Measurements from ENCODE around the gene APBB3.

The APBB3 gene

GRCh38 chr5:140575309-140575708 is 10.9 kb upstream of the APBB3 start:
- no peak for DNase-seq

GRCh38 chr5:140574165-140574564 is 9.8 kb upstream of the APBB3 start:
- no peak for DNase-seq

GRCh38 chr5:140573683-140574082 is 9.3 kb upstream of the APBB3 start:
- DNase-seq = no peak

GRCh38 chr5:140571105-140571504 is 6.7 kb upstream of the APBB3 start:
- DNase-seq = no peak

- no peak for DNase-seq
Measured at GRCh38 chr5:140570488-140570887, 6.1 kb upstream of the APBB3 start.

- DNase-seq = no peak
Measured at GRCh38 chr5:140570058-140570457, 5.7 kb upstream of the APBB3 start.

- DNase-seq = no peak
Measured at GRCh38 chr5:140569197-140569596, 4.8 kb upstream of the APBB3 start.

GRCh38 chr5:140568443-140569063 is 4.2 kb upstream of the APBB3 start:
- no peak for DNase-seq

GRCh38 chr5:140567871-140568270 is 3.5 kb upstream of the APBB3 start:
- no peak for DNase-seq

GRCh38 chr5:140567136-140567818 is 2.9 kb upstream of the APBB3 start:
- DNase-seq = no peak

GRCh38 chr5:140566665-140567064 is 2.3 kb upstream of the APBB3 start:
- DNase-seq = no peak

GRCh38 chr5:140565780-140566095 is 1.3 kb upstream of the APBB3 start:
- DNase-seq = no peak

GRCh38 chr5:140565024-140565779 is 804 bp upstream of the APBB3 start:
- DNase-seq = peak; percentile 15

GRCh38 chr5:140563596-140563995 is 802 bp downstream of the APBB3 start:
- no peak for DNase-seq

- DNase-seq = no peak
Measured at GRCh38 chr5:140561753-140562523, 2.5 kb downstream of the APBB3 start.

GRCh38 chr5:140560227-140560626 is 4.2 kb downstream of the APBB3 start:
- no peak for DNase-seq

GRCh38 chr5:140558542-140558941 is 5.9 kb downstream of the APBB3 start:
- DNase-seq = no peak

- no peak for DNase-seq
Measured at GRCh38 chr5:140557965-140558364, 6.4 kb downstream of the APBB3 start.

- DNase-seq = peak; percentile 87
Measured at GRCh38 chr5:140557136-140557805, 7.1 kb downstream of the APBB3 start, which contains the start of gene SRA1. SRA1 (minus strand) TSS chr5:140557473; CDS start chr5:140557452, 21 bp downstream.

GRCh38 chr5:140556438-140556837 is 8.0 kb downstream of the APBB3 start:
- DNase-seq = peak; percentile 18

GRCh38 chr5:140555747-140556312 is 8.6 kb downstream of the APBB3 start:
- DNase-seq = no peak

GRCh38 chr5:140554454-140554853 is 9.9 kb downstream of the APBB3 start:
- DNase-seq = no peak
